IPS-NIHi7 (cell line): Measurements from ENCODE around the gene CTAGE15.
"Not testable (repeated sequence)": the region's sequence is repeated elsewhere in the genome, so short reads cannot be mapped to it uniquely, and the experiment has no call there.

Experiments
- DNase-seq: peaks from one replicate; pipeline ENCODE4 v3.0.0; 2012; ENCODE audit warnings: mixed read lengths; ENCODE audit errors: extremely low spot score

The CTAGE15 gene

DNA sequence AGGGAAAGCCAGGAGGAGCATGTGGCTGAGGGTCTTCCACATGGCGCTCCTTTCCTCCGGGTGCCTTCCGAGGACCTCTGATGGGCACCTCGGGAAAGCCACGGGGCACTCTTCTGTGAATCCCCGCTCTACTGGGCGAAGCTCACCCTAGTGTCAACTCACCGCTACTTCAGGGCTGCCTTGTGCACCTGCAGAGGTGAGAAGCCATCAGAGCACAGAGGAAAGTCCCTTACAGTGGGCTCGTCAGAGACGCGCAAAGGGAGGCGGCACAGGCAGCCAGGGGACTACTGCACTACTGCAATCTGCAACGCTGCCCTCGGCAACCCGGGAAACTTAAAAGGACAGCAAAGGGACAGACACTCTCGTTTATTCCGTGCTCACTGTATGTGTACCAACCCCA, 50.5 kb downstream of the CTAGE15 start:
- not testable (repeated sequence) for DNase-seq
